ENCODE measurements around the gene UPK1A. TPM values are rescaled to one million over a fixed set of nuclear protein-coding genes. Genes with fewer than 3 reads are reported as not detected.

Gene UPK1A
- total and polyA plus RNA-seq, 9 donors = 0.17 to 7.7 (median 0.28) TPM; not detected in 6

DNA sequence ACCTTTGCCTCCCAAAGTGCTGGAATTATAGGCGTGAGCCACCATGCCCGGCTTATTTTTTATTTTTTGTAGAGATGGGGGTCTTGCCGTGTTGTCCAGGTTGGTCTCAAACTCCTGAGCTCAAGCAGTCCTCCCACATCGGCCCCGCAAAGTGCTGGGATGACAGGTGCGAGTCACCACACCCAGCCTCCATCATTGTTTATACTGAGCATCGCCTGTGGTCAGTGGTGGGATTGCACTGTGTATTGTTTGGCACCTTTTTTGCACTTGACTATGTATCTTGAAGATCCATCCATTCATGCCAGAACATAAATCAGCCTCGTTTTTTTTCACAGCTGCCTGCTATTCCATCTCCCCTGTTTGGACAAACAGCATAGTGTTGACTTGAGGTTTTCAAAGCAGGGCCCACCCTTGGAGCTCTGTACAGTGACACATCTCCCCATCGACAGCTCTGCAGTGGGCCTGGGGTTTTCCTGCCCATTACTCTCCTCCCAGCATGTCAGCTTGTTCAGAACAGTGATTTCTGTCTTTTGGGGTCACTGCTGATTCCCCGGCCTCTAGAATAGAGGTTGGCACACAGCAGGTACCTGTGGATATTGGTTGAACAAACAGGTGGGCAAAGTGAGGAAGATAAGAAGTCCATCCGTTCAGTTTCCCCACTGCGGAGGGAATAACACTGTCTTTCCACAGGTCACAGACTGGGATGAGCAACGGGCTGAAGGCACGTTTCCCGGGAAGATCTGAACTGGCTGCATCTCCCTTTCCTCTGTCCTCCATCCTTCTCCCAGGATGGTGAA lies 8.2 kb upstream of the UPK1A start:
- WGBS (ENCODE audit: insufficient coverage) = 89% methylated on average over 5 of the region's 15 CpGs
- no peak for DNase-seq
- Histone ChIP-seq H3K27me3 (ENCODE audit: control insufficient read depth, insufficient read depth, low read length) (no peaks in the 10 kb centered on the region), H3K4me3 (ENCODE audit: low read length) (no peak overlapping the region), H3K9me3 (replicated peaks; ENCODE audit: control insufficient read depth, low read depth, low read length) (no peaks in the 10 kb centered on the region), H3K27ac (ENCODE audit: low read length) (no peak overlapping the region), H3K4me1 (ENCODE audit: control insufficient read depth, insufficient read depth, low read length) (no peaks in the 10 kb centered on the region), H3K36me3 (ENCODE audit: control insufficient read depth, insufficient read depth, low read length) (peaks cover 58% of the 10 kb centered on the region)

DNA sequence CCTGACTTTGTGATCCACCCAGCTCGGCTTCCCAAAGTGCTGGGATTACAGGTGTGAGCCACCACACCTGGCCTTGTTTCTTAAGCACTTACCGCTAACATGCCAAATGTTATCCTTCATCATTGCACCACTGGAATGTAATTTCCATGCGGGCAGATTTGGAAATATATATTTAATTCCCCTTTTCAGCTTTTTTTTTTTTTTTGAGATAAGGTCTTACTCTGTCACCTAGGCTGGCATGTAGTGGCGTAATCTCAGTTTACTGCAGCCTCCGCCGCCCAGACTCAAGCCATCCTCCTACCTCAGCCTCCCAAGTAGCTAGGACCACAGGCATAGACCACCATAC lies 4.3 kb upstream of the UPK1A start:
- no peak overlapping the region for H3K27ac ChIP-seq (ENCODE audit: low read length)
- no peaks in the 10 kb centered on the region for H3K4me1 ChIP-seq (ENCODE audit: control insufficient read depth, insufficient read depth, low read length)
- peaks cover 47% of the 10 kb centered on the region for H3K36me3 ChIP-seq (ENCODE audit: control insufficient read depth, insufficient read depth, low read length)
- no peak for DNase-seq
- no peaks in the 10 kb centered on the region for H3K27me3 ChIP-seq (ENCODE audit: control insufficient read depth, insufficient read depth, low read length)
- H3K4me3 ChIP-seq (ENCODE audit: low read length) = no peak overlapping the region
- no CpG with 5 or more reads among the region's 6 CpGs for WGBS (ENCODE audit: insufficient coverage)
- H3K9me3 ChIP-seq (replicated peaks; ENCODE audit: control insufficient read depth, low read depth, low read length) = no peaks in the 10 kb centered on the region

DNA sequence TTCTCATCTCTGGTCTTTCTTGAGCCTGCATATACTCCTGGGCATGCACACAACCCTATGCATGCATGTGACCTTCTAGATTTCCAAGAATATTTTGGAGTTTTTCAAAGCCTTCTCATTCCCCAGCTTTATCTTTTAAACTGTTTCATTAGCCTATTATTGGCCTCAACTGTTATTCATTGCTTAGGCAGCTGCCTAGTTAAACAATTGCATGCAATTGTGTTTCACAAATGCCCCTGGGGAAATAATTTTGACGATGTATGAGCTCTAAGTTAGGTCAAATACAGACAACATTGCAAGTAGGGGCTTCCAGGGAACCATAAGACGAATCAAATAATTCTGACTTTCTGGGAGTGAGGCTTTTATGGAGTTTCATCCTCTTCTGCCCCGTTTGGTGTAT lies 2.3 kb upstream of the UPK1A start:
- Histone ChIP-seq H3K4me1 (ENCODE audit: control insufficient read depth, insufficient read depth, low read length) (no peaks in the 10 kb centered on the region), H3K27ac (ENCODE audit: low read length) (no peak overlapping the region), H3K9me3 (replicated peaks; ENCODE audit: control insufficient read depth, low read depth, low read length) (no peaks in the 10 kb centered on the region), H3K4me3 (ENCODE audit: low read length) (no peak overlapping the region), H3K36me3 (ENCODE audit: control insufficient read depth, insufficient read depth, low read length) (peaks cover 31% of the 10 kb centered on the region), H3K27me3 (ENCODE audit: control insufficient read depth, insufficient read depth, low read length) (no peaks in the 10 kb centered on the region)
- DNase-seq = no peak
- 69% methylated on average over 3 of the region's 3 CpGs for WGBS (ENCODE audit: insufficient coverage)

DNA sequence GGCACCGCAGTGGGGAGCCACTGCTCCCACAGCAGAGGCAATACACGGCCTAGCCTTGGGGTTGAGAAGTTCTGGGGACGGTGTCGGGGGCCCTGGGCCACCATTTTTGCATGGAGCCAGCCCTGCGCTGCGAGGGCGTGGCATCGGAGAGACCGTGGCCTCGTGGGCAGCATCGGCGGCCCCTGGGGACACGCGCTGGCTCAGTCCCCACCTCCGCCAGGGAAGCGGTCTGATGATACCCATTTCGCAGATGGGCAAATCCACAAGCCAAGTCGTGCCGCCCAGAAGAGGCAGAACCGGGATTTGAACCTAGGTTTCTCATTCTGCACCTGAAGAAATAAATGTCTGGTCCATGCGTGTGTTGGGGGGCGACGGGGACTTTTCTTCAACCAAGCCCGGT lies 1.2 kb upstream of the UPK1A start:
- Histone ChIP-seq H3K4me1 (ENCODE audit: control insufficient read depth, insufficient read depth, low read length) (no peaks in the 10 kb centered on the region), H3K4me3 (ENCODE audit: low read length) (no peak overlapping the region), H3K27me3 (ENCODE audit: control insufficient read depth, insufficient read depth, low read length) (peaks cover 2% of the 10 kb centered on the region), H3K27ac (ENCODE audit: low read length) (no peak overlapping the region), H3K9me3 (replicated peaks; ENCODE audit: control insufficient read depth, low read depth, low read length) (no peaks in the 10 kb centered on the region), H3K36me3 (ENCODE audit: control insufficient read depth, insufficient read depth, low read length) (peaks cover 24% of the 10 kb centered on the region)
- DNase-seq = no peak
- 93% methylated on average over 23 of the region's 24 CpGs for WGBS (ENCODE audit: insufficient coverage)

DNA sequence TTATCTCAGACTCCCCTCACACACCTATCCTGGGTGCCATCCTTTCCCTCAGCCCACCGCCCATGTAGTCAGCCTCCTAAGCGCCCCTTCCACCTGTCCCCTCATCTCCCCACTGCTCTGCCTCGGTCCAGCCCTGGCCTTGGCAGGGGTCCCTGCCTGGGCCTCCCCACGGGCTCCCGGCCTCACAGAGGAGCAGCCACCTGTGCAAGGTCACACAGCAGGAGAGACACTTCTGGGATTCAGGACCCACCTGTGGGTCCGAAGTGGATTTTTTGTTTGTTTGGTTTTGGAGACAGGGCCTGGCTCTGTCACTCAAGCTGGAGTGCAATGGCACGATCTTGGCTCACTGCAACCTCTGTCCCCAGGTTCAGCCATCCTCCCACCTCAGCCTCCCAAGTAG lies 713 bp upstream of the UPK1A start:
- Histone ChIP-seq H3K36me3 (ENCODE audit: control insufficient read depth, insufficient read depth, low read length) (peaks cover 24% of the 10 kb centered on the region), H3K9me3 (replicated peaks; ENCODE audit: control insufficient read depth, low read depth, low read length) (no peaks in the 10 kb centered on the region), H3K4me1 (ENCODE audit: control insufficient read depth, insufficient read depth, low read length) (no peaks in the 10 kb centered on the region), H3K4me3 (ENCODE audit: low read length) (no peak overlapping the region), H3K27me3 (ENCODE audit: control insufficient read depth, insufficient read depth, low read length) (peaks cover 2% of the 10 kb centered on the region), H3K27ac (ENCODE audit: low read length) (no peak overlapping the region)
- no peak for DNase-seq
- WGBS (ENCODE audit: insufficient coverage) = 67% methylated on average over 4 of the region's 7 CpGs

DNA sequence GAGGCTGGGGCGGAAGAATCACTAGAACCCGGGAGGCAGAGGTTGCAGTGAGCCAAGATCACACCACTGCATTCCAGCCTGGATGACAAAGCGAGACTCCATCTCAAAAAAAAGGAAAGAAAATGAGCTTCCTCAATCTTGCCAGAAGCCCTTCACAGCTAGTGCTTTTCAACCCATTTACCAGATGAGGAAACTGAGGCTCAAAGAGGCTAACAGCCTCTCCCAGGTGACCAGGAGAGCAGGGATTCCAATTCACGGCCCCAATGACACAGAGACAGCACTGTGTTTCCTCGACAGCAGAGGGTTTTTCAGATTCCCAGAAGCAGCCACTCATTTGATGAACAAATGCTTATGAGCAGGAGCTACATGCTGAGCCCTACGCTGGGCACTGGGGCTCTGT lies 3.2 kb downstream of the UPK1A start:
- WGBS (ENCODE audit: insufficient coverage) = 63% methylated on average over 5 of the region's 6 CpGs
- Histone ChIP-seq H3K4me3 (ENCODE audit: low read length) (no peak overlapping the region), H3K27ac (ENCODE audit: low read length) (no peak overlapping the region), H3K36me3 (ENCODE audit: control insufficient read depth, insufficient read depth, low read length) (peaks cover 7% of the 10 kb centered on the region), H3K27me3 (ENCODE audit: control insufficient read depth, insufficient read depth, low read length) (peaks cover 28% of the 10 kb centered on the region), H3K4me1 (ENCODE audit: control insufficient read depth, insufficient read depth, low read length) (peaks cover 2% of the 10 kb centered on the region), H3K9me3 (replicated peaks; ENCODE audit: control insufficient read depth, low read depth, low read length) (no peaks in the 10 kb centered on the region)
- DNase-seq = no peak

DNA sequence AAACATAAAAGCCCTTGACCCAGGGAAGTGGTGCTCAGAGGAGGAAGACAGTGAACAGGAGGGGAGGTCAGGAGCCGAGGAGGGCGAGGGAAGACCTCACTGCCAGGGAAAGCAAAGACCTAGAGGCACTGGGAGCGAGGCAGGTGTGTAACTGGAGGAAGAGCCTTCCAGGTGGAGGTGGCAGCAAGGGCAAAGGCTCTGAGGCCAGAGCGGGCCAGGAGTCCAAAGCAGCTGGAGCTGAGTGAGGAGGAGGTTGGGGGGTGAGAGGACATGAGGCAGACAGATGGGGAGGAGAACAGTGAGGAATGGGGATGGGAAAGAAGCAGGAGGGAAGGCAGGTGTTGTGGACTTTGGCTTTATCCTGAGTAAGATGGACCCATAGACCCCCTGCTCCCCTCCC lies 3.7 kb downstream of the UPK1A start:
- Histone ChIP-seq H3K4me3 (ENCODE audit: low read length) (no peak overlapping the region), H3K36me3 (ENCODE audit: control insufficient read depth, insufficient read depth, low read length) (peaks cover 6% of the 10 kb centered on the region), H3K4me1 (ENCODE audit: control insufficient read depth, insufficient read depth, low read length) (peaks cover 2% of the 10 kb centered on the region), H3K27ac (ENCODE audit: low read length) (no peak overlapping the region), H3K27me3 (ENCODE audit: control insufficient read depth, insufficient read depth, low read length) (peaks cover 29% of the 10 kb centered on the region), H3K9me3 (replicated peaks; ENCODE audit: control insufficient read depth, low read depth, low read length) (no peaks in the 10 kb centered on the region)
- DNase-seq = no peak
- WGBS (ENCODE audit: insufficient coverage) = 60% methylated on average over 4 of the region's 4 CpGs

DNA sequence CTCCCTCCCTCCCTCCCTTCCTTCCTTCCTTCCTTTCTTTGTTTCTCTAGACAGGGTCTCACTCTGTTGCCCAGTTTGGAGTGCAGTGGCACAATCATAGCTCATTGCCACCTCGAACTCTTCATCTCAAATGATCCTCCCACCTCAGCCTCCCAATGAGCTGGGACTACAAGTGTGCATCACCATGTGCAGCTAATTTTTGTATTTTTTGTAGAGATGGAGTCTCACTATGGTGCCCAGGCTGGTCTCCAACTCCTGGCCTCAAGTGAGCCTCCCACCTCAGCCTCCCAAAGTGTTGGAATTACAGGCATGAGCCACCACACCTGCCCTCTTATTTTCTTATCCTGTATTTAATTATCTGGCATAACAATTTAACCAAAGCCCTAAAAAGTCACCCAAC lies 4.4 kb downstream of the UPK1A start:
- peaks cover 2% of the 10 kb centered on the region for H3K4me1 ChIP-seq (ENCODE audit: control insufficient read depth, insufficient read depth, low read length)
- no peaks in the 10 kb centered on the region for H3K9me3 ChIP-seq (replicated peaks; ENCODE audit: control insufficient read depth, low read depth, low read length)
- WGBS (ENCODE audit: insufficient coverage) = no CpG with 5 or more reads among the region's 1 CpG
- H3K27ac ChIP-seq (ENCODE audit: low read length) = no peak overlapping the region
- H3K36me3 ChIP-seq (ENCODE audit: control insufficient read depth, insufficient read depth, low read length) = no peaks in the 10 kb centered on the region
- DNase-seq = no peak
- peaks cover 29% of the 10 kb centered on the region for H3K27me3 ChIP-seq (ENCODE audit: control insufficient read depth, insufficient read depth, low read length)
- no peak overlapping the region for H3K4me3 ChIP-seq (ENCODE audit: low read length)

DNA sequence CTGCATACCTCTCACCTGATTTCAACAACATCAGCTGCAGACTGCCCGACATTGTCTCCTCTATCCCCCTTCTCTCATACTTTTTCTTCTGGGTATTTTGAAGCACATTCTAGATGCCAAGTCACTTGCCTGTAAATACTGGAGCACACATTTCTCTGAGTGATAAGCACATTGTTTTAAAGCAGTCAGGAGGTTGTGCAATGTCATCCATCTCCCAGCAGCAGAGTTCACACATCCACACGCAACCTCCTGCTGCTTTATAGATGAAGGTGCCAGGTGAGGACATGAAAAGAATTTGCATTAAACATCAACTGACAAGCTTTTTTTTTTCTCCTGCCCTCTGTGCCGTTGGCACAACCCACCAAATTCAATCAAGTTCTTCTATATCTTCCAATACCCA lies 5.5 kb downstream of the UPK1A start:
- Histone ChIP-seq H3K9me3 (replicated peaks; ENCODE audit: control insufficient read depth, low read depth, low read length) (no peaks in the 10 kb centered on the region), H3K4me1 (ENCODE audit: control insufficient read depth, insufficient read depth, low read length) (peaks cover 2% of the 10 kb centered on the region), H3K27ac (ENCODE audit: low read length) (no peak overlapping the region), H3K4me3 (ENCODE audit: low read length) (no peak overlapping the region), H3K36me3 (ENCODE audit: control insufficient read depth, insufficient read depth, low read length) (no peaks in the 10 kb centered on the region), H3K27me3 (ENCODE audit: control insufficient read depth, insufficient read depth, low read length) (peaks cover 29% of the 10 kb centered on the region)
- no peak for DNase-seq
- no CpG with 5 or more reads among the region's 3 CpGs for WGBS (ENCODE audit: insufficient coverage)

DNA sequence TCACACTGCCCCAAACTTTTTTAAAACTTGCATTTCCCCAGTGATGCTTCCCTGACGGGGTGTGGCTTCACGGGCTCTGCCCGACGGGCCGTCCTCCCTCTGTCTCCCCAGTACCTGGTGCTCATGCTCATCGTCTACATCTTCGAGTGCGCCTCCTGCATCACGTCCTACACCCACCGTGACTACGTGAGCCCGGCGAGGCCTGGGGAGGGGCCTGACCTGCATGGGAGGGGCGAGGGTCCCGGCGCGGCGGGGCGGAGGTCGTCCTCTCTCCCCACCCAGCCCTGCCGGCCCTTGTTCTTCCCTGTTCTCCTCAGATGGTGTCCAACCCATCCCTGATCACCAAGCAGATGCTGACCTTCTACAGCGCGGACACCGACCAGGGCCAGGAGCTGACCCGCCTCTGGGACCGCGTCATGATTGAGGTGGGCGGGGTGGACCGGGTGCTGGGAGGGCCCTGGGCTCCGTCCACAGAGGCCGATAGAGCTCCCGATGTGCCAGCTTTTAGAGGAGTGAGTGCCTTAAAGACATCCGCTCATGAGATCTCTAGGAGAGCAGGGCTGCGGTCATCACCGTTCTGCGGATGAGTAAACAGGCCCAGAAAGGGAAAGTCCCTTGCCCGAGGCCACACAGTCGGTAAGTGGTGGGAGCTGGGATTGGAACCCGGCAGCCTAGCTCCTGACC lies 6.9 kb downstream of the UPK1A start:
- Histone ChIP-seq H3K36me3 (ENCODE audit: control insufficient read depth, insufficient read depth, low read length) (no peaks in the 10 kb centered on the region), H3K4me1 (ENCODE audit: control insufficient read depth, insufficient read depth, low read length) (peaks cover 2% of the 10 kb centered on the region), H3K4me3 (ENCODE audit: low read length) (no peak overlapping the region), H3K27me3 (ENCODE audit: control insufficient read depth, insufficient read depth, low read length) (peaks cover 29% of the 10 kb centered on the region), H3K9me3 (replicated peaks; ENCODE audit: control insufficient read depth, low read depth, low read length) (no peaks in the 10 kb centered on the region), H3K27ac (ENCODE audit: low read length) (no peak overlapping the region)
- 1% methylated on average over 33 of the region's 39 CpGs for WGBS (ENCODE audit: insufficient coverage)
- DNase-seq = no peak
